Osteoblast (primary cell): ENCODE measurements around the gene ZNRD2. TPM values are rescaled to one million over a fixed set of nuclear protein-coding genes. Genes with fewer than 3 reads are reported as not detected.
A peak's percentile ranks its signal among the peaks of the same experiment; 100 is the strongest.

Experiments used
- DNase-seq: peaks from one replicate; pipeline ENCODE4 v3.0.0; 2011; ENCODE audit warnings: low spot score, mixed read lengths; ENCODE audit not compliant: insufficient read length; ENCODE audit errors: missing footprints
- H2AFZ ChIP-seq: 2 replicates; pipeline ENCODE4 v1.6.0; 2011; ENCODE audit warnings: mild to moderate bottlenecking, low read length
- H3K27ac ChIP-seq: 2 replicates; pipeline ENCODE4 v1.5.1; 2011; ENCODE audit warnings: mild to moderate bottlenecking, low read depth, low read length, moderate library complexity
- H3K27me3 ChIP-seq: 2 replicates; pipeline ENCODE4 v1.6.0; 2012; ENCODE audit warnings: mild to moderate bottlenecking, control low read depth, inconsistent platforms, low read length, moderate library complexity; ENCODE audit not compliant: insufficient read depth
- H3K36me3 ChIP-seq: 2 replicates; pipeline ENCODE4 v1.5.1; 2011; ENCODE audit warnings: mild to moderate bottlenecking, low read length, control low read depth, moderate library complexity; ENCODE audit not compliant: insufficient read depth
- H3K4me1 ChIP-seq: 2 replicates; pipeline ENCODE4 v1.5.1; 2011; ENCODE audit warnings: mild to moderate bottlenecking, low read length, control low read depth, moderate library complexity; ENCODE audit not compliant: insufficient read depth
- H3K4me2 ChIP-seq: 2 replicates; pipeline ENCODE4 v1.6.0; 2011; ENCODE audit warnings: mild to moderate bottlenecking, low read length; ENCODE audit not compliant: insufficient read depth
- H3K4me3 ChIP-seq: fragments of 200-600 bp; sonication (generic); 3 replicates; pipeline ENCODE4 v1.5.1; 2012; ENCODE audit warnings: mild to moderate bottlenecking, low read length, inconsistent platforms; ENCODE audit not compliant: insufficient read depth
- H3K79me2 ChIP-seq: 2 replicates; pipeline ENCODE4 v1.6.0; 2012; ENCODE audit warnings: mild to moderate bottlenecking, low read length, control low read depth, inconsistent platforms; ENCODE audit not compliant: insufficient read depth
- H3K9me3 ChIP-seq: 2 replicates; pipeline ENCODE4 v1.5.1; 2011; ENCODE audit warnings: low read depth, low read length, control low read depth
- H4K20me1 ChIP-seq: 2 replicates; pipeline ENCODE4 v1.6.0; 2012; ENCODE audit warnings: mild to moderate bottlenecking, low read length, control low read depth; ENCODE audit not compliant: insufficient read depth
- CTCF ChIP-seq: IDR thresholded peaks from 2 replicates; pipeline ENCODE4 v1.5.1; 2011; ENCODE audit warnings: mild to moderate bottlenecking, low read depth, low read length, moderate library complexity; ENCODE audit errors: extremely low read depth
- total RNA-seq: library from RNA; depleted of rRNA; stranded (reverse); fragments of >200 nt; gene quantifications from 2 replicates; pipeline ENCODE4 v1.2.3, GENCODE V29; 2012

ZNRD2 gene
- total RNA-seq, 1 donor = 42.3 TPM

- no peaks in the 10 kb centered on the region for H3K9me3 ChIP-seq
- peak overlapping the region; percentile 23 for H3K27ac ChIP-seq
- peak; percentile 96 for DNase-seq
- H3K79me2 ChIP-seq = peaks cover 9% of the 10 kb centered on the region
- no peak overlapping the region for H3K4me2 ChIP-seq
- no peak overlapping the region for H3K4me3 ChIP-seq
- H3K27me3 ChIP-seq = no peaks in the 10 kb centered on the region
- peaks cover 44% of the 10 kb centered on the region for H3K36me3 ChIP-seq
- TF ChIP-seq CTCF = peak; percentile 48
- H3K4me1 ChIP-seq = peaks cover 17% of the 10 kb centered on the region
- H2AFZ ChIP-seq = no peak overlapping the region
- H4K20me1 ChIP-seq = peaks cover 6% of the 10 kb centered on the region
Observed at GRCh38 chr11:65588199-65589054, 18.1 kb downstream of the ZNRD2 start.

GRCh38 chr11:65589444-65590239 is 19.4 kb downstream of the ZNRD2 start:
- H3K27ac ChIP-seq = no peak overlapping the region

GRCh38 chr11:65590240-65590738 is 20.0 kb downstream of the ZNRD2 start:
- Histone ChIP-seq H3K9me3 (no peaks in the 10 kb centered on the region), H3K36me3 (peaks cover 44% of the 10 kb centered on the region)
- DNase-seq = peak; percentile 91

More at GRCh38 chr11:65589444-65590239, 19.4 kb downstream of the ZNRD2 start:
- no peak overlapping the region for H2AFZ ChIP-seq
- H3K4me2 ChIP-seq = no peak overlapping the region
- no peak overlapping the region for H3K4me3 ChIP-seq
- no peak for TF ChIP-seq CTCF
- H3K36me3 ChIP-seq = peaks cover 44% of the 10 kb centered on the region
- no peak for DNase-seq
- peaks cover 17% of the 10 kb centered on the region for H3K4me1 ChIP-seq
- H3K9me3 ChIP-seq = no peaks in the 10 kb centered on the region
- H3K79me2 ChIP-seq = peaks cover 9% of the 10 kb centered on the region
- peaks cover 6% of the 10 kb centered on the region for H4K20me1 ChIP-seq
- H3K27me3 ChIP-seq = no peaks in the 10 kb centered on the region

More at GRCh38 chr11:65590240-65590738, 20.0 kb downstream of the ZNRD2 start:
- H4K20me1 ChIP-seq = peaks cover 6% of the 10 kb centered on the region
- H3K4me3 ChIP-seq = no peak overlapping the region
- H3K27ac ChIP-seq = no peak overlapping the region
- no peak for TF ChIP-seq CTCF
- H3K4me2 ChIP-seq = no peak overlapping the region
- no peak overlapping the region for H2AFZ ChIP-seq
- no peaks in the 10 kb centered on the region for H3K27me3 ChIP-seq
- peaks cover 17% of the 10 kb centered on the region for H3K4me1 ChIP-seq
- H3K79me2 ChIP-seq = peaks cover 9% of the 10 kb centered on the region
